ENCODE data around the gene PDGFD.

PDGFD gene

DNA sequence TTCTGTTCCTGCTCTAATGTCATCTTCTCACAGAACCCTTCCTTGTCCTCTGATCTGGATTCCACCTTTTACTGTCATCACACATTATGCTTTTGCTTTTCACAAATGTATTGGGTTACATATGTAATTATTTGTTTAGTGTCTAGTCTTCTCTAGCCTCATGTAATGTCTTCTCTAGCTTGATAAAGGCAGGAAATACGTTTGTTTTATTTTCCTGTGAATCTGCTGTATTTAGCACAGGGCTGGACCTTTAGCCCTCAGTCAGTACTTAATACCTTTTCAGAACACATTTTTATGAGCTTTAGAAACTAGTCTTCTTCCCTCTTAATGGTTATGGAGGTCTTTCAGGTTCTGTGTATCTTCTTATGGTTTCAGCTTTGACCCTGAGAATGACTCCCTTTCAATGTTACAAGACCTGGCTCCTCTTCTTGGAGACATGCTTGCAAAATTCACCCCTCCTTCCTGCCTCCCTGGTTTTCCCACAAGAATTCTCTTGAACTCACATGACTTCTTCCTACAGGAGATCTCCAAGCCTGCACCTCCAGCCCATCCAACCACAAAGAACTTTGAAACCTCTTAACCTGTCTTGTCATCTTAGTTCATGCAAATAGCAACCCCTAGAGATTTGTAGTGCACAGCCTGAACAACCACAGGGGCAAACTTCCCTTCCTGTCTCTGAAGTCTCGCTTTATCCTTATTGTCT is 260.2 kb downstream of the PDGFD start:
- no peak overlapping the region for H3K4me3 ChIP-seq (replicated peaks; ENCODE audit: low read depth, low read length)

GRCh38 chr11:103902994-103903393 is 261.0 kb downstream of the PDGFD start:
- no peak overlapping the region for H3K4me3 ChIP-seq (replicated peaks; ENCODE audit: low read depth, low read length)
- TF ChIP-seq CTCF (IDR thresholded peaks at IDR 0.05; ENCODE audit: low read depth, low read length, missing control alignments) = no peak
- no peak for DNase-seq (ENCODE audit: extremely low read depth, low read depth)

More for the DNA sequence above, 260.2 kb downstream of the PDGFD start:
- DNase-seq (ENCODE audit: extremely low read depth, low read depth) = no peak
- TF ChIP-seq CTCF (IDR thresholded peaks at IDR 0.05; ENCODE audit: low read depth, low read length, missing control alignments) = no peak

DNA sequence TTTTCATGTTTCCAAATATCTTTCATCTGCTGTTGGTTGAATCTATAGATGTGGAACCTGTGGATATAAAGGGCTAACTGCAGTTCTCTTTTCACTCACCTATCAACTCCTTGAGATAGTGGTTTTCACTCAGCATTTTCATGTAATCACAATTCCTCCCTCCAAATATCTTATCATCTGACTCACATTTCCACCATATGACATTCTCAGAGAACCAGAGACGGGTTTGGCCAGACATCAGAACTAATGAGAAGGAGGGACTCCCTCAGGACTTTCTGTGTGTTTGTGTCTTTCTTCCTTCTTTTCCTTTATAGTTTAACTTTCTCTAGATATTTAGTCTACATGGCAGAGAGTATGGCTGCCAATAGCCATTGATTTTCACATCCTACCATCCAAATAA is 262.3 kb downstream of the PDGFD start:
- no peak overlapping the region for H3K4me3 ChIP-seq (replicated peaks; ENCODE audit: low read depth, low read length)
- no peak for TF ChIP-seq CTCF (IDR thresholded peaks at IDR 0.05; ENCODE audit: low read depth, low read length, missing control alignments)
- no peak for DNase-seq (ENCODE audit: extremely low read depth, low read depth)

DNA sequence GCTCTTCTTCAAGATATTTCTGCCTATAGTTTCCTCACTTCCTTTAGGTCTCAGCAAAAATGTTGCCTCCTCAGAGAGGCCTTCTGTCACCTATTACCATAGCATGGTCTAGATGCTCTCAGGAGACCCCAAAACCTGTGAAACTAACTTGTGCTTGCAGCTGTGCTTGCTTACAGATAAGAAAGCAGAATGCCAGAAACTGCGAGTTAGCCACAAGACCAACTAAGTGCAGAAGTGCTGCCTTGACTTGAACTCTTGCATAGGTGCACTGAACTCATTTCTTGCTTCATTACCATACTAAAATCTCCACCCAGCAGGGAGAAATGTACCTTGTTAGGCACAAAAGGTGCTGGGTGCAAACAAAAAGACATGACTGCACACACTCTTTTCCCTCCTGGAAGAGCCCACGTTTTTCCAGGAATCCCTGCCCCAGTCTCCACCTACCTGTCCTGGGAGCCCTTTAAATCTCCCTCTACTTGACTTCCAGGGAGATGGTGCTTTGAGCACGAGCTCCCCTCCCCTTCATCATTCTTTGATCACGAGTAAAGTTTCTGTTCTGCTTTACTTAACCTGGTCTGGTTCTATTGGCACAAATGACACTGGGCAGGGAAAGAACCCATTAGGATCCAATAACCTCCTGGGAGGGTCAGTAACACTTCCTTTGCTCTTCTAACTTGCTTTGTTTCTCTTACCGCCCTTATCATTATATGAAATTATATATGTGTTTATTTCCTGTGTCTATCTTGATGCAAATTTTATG is 265.2 kb downstream of the PDGFD start:
- no peak overlapping the region for H3K4me3 ChIP-seq (replicated peaks; ENCODE audit: low read depth, low read length)
- DNase-seq (ENCODE audit: extremely low read depth, low read depth) = no peak
- TF ChIP-seq CTCF (IDR thresholded peaks at IDR 0.05; ENCODE audit: low read depth, low read length, missing control alignments) = no peak

DNA sequence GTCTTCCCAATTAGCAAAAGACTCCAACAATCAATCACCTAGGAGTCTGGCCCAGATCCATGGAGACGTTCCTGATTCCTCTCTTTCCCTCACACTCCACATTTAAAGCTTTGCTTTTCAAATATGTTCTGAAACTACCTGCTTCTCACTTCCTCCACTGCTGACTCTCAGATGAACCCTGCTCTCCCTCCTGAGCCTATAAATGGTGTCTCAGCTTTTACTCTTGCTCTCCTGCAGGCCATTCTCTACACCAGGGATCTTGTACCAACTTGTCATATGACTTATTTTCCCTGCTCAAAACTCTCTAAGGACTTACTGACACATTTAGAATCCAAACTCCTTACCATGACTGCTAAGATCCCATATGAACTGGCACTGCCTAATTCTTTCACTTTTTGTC is 265.9 kb downstream of the PDGFD start:
- H3K4me3 ChIP-seq (replicated peaks; ENCODE audit: low read depth, low read length) = no peak overlapping the region
- DNase-seq (ENCODE audit: extremely low read depth, low read depth) = no peak
- TF ChIP-seq CTCF (IDR thresholded peaks at IDR 0.05; ENCODE audit: low read depth, low read length, missing control alignments) = no peak

DNA sequence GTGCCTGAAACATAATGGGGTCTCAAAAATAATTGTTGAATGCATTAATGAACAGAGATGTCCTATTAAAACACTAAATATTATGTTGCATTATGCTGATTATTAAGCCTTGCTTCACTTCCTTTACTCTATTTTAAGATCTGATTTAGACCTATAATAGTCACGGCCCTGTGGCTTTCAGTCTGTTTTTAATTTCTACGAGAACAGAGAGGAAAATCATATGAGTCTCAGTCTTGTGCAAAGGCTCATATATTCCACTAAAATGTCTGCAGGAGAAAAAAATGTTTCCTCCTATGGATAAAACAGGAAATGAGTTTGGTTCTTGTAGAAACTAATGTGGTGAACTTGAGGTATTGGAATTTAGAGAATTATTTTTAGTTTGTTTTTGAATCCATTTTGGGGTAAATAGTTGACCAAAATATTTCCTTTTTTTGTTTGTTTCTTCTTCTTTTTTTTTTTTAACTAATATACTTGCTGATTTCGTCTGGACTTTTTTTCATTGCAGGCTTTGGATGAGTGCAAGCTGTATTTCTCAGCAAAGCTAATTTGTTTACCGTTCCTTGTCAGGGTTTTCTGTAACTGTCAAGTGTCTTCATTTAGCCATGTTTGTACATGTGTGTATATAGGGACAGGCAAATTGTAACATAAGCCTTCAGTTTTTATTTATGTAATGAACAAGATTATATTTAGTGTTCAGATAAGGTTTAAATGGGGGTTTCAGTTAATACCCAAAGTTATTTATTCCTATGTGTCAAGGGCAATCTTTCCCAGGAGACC is 266.6 kb downstream of the PDGFD start:
- H3K4me3 ChIP-seq (replicated peaks; ENCODE audit: low read depth, low read length) = no peak overlapping the region
- no peak for DNase-seq (ENCODE audit: extremely low read depth, low read depth)
- TF ChIP-seq CTCF (IDR thresholded peaks at IDR 0.05; ENCODE audit: low read depth, low read length, missing control alignments) = no peak

All from HFF-Myc (cell line).